ENCODE measurements around the gene PPM1L.

GRCh38 chr3:161070980-161071663 lies 315.1 kb downstream of the PPM1L start:
- TF ChIP-seq CTCF (IDR thresholded peaks at IDR 0.05): no peak
- no peak for TF ChIP-seq POLR2AphosphoS5 (IDR thresholded peaks at IDR 0.05; ENCODE audit: insufficient read depth in 1 of 2, low read depth in 1 of 2)

Measured in vagina (tissue), 2 donors.